Measurements from ENCODE around the gene DUSP18.
"Not testable (repeated sequence)": the region's sequence is repeated elsewhere in the genome, so short reads cannot be mapped to it uniquely, and the experiment has no call there.

Gene DUSP18

GRCh38 chr22:30679895-30680690, 12.4 kb upstream of the DUSP18 start:
- not testable (repeated sequence) for DNase-seq (ENCODE audit: low read depth in 2 of 2)

GRCh38 chr22:30676565-30676964, 8.9 kb upstream of the DUSP18 start:
- DNase-seq (ENCODE audit: low read depth in 2 of 2): not testable (repeated sequence)

- no peak for DNase-seq (ENCODE audit: low read depth in 2 of 2)
Measured at GRCh38 chr22:30675436-30675835, 7.8 kb upstream of the DUSP18 start.

- DNase-seq (ENCODE audit: low read depth in 2 of 2): no peak
Measured at GRCh38 chr22:30674482-30674881, 6.8 kb upstream of the DUSP18 start.

- no peak for DNase-seq (ENCODE audit: low read depth in 2 of 2)
Measured at GRCh38 chr22:30673136-30673535, 5.5 kb upstream of the DUSP18 start.

- DNase-seq (ENCODE audit: low read depth in 2 of 2): no peak
Measured at GRCh38 chr22:30671071-30671470, 3.4 kb upstream of the DUSP18 start.

GRCh38 chr22:30668386-30668710, 673 bp upstream of the DUSP18 start:
- no peak for DNase-seq (ENCODE audit: low read depth in 2 of 2)

- no peak for DNase-seq (ENCODE audit: low read depth in 2 of 2)
Measured at GRCh38 chr22:30667107-30667493, 575 bp downstream of the DUSP18 start.

GRCh38 chr22:30665786-30666185, 1.9 kb downstream of the DUSP18 start:
- no peak for DNase-seq (ENCODE audit: low read depth in 2 of 2)

GRCh38 chr22:30665266-30665665, 2.4 kb downstream of the DUSP18 start:
- no peak for DNase-seq (ENCODE audit: low read depth in 2 of 2)

- no peak for DNase-seq (ENCODE audit: low read depth in 2 of 2)
Measured at GRCh38 chr22:30664798-30665197, 2.9 kb downstream of the DUSP18 start.

- no peak for DNase-seq (ENCODE audit: low read depth in 2 of 2)
Measured at GRCh38 chr22:30662040-30662439, 5.6 kb downstream of the DUSP18 start.

GRCh38 chr22:30655532-30655931, 12.1 kb downstream of the DUSP18 start:
- DNase-seq (ENCODE audit: low read depth in 2 of 2): no peak

GRCh38 chr22:30654361-30654760, 13.3 kb downstream of the DUSP18 start:
- no peak for DNase-seq (ENCODE audit: low read depth in 2 of 2)

- DNase-seq (ENCODE audit: low read depth in 2 of 2): no peak
Measured at GRCh38 chr22:30652852-30653251, 14.8 kb downstream of the DUSP18 start.

GRCh38 chr22:30650508-30651116, 17.1 kb downstream of the DUSP18 start:
- no peak for DNase-seq (ENCODE audit: low read depth in 2 of 2)

- DNase-seq (ENCODE audit: low read depth in 2 of 2): peak; percentile 87
Measured at GRCh38 chr22:30649430-30650007, 18.2 kb downstream of the DUSP18 start.

GRCh38 chr22:30648825-30649224, 18.9 kb downstream of the DUSP18 start:
- DNase-seq (ENCODE audit: low read depth in 2 of 2): no peak

GRCh38 chr22:30647536-30647935, 20.1 kb downstream of the DUSP18 start:
- DNase-seq (ENCODE audit: low read depth in 2 of 2): no peak

- DNase-seq (ENCODE audit: low read depth in 2 of 2): no peak
Measured at GRCh38 chr22:30646518-30647160, 21.0 kb downstream of the DUSP18 start.

- no peak for DNase-seq (ENCODE audit: low read depth in 2 of 2)
Measured at GRCh38 chr22:30643055-30643875, 24.4 kb downstream of the DUSP18 start.
